Upper lobe of right lung (tissue), 1 donor: ENCODE results near the gene NCKAP5. TPM values are rescaled to one million over a fixed set of nuclear protein-coding genes. Genes with fewer than 3 reads are reported as not detected.

Experiments
- ATAC-seq: fragments of 200-7000 bp; cut with Tn5 transposase; one replicate; pipeline ENCODE4 v1.9.1; 2020; ENCODE audit warnings: mild to moderate bottlenecking, moderate library complexity
- DNase-seq: peaks from one replicate; pipeline ENCODE4 v3.0.0-alpha.2; 2020
- H3K27ac ChIP-seq: fragments of 200-600 bp; one replicate; pipeline ENCODE4 v1.8.0; 2022
- H3K27me3 ChIP-seq: fragments of 200-600 bp; one replicate; pipeline ENCODE4 v1.8.0; 2022; ENCODE audit warnings: mild to moderate bottlenecking
- H3K36me3 ChIP-seq: fragments of 200-600 bp; one replicate; pipeline ENCODE4 v1.8.0; 2022
- H3K4me1 ChIP-seq: fragments of 200-600 bp; one replicate; pipeline ENCODE4 v1.8.0; 2022
- H3K4me3 ChIP-seq: fragments of 200-600 bp; one replicate; pipeline ENCODE4 v1.8.0; 2022; ENCODE audit warnings: mild to moderate bottlenecking
- H3K9me3 ChIP-seq: fragments of 200-600 bp; one replicate; pipeline ENCODE4 v1.8.0; 2022
- intact Hi-C: fragments of 100-400 bp; cut with DNase I; formaldehyde crosslinking; loops from one replicate; pipeline ENCODE4 v1.11.0; 2022
- total RNA-seq: library from RNA; stranded (reverse); fragmentation: NEBNext Ultra II Directional; extraction: Animal tissue kit (Norgen Biotek cat#: 25700); gene quantifications from one replicate; pipeline ENCODE4 v1.2.1, GENCODE V29; 2021
- TF ChIP-seq, protein P1 (sequence below): fragments of 200-600 bp; IDR thresholded peaks from one replicate; pipeline ENCODE4 v1.8.0; 2022; ENCODE audit warnings: antibody characterized with exemption
- donor health status: DM: no; HTN: yes; CAD: no; lungs with severe emphysema.

NCKAP5 gene
- total RNA-seq, 1 donor from 2014 or later: 40.8 TPM

DNA sequence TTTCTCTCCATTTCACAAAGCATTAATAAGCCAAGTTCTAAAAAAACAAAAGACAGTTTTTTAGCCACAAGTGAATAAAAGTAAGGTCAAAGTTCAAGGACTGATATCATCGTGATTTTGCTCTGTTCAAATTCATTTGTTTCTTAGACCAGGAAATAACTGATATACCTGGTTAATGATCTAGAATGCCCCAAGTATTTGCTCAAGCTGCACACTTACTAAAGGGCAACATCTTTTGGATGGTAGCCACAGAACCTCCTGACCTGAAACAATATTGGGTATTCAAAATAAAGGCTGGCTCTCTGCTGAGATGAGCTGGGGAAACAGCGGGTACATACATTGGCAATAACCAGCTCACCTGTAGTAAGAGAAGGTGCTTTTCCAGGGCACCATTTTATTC lies 583.5 kb downstream of the NCKAP5 start:
- ATAC-seq (no peak), DNase-seq (no peak)
- no peaks in the 10 kb centered on the region for H3K9me3 ChIP-seq
- no peaks in the 10 kb centered on the region for H3K27me3 ChIP-seq
- intact Hi-C loops: no loop called here
- H3K4me1 ChIP-seq: no peaks in the 10 kb centered on the region
- H3K36me3 ChIP-seq: no peaks in the 10 kb centered on the region
- no peak overlapping the region for H3K27ac ChIP-seq
- TF ChIP-seq, protein P1, sequence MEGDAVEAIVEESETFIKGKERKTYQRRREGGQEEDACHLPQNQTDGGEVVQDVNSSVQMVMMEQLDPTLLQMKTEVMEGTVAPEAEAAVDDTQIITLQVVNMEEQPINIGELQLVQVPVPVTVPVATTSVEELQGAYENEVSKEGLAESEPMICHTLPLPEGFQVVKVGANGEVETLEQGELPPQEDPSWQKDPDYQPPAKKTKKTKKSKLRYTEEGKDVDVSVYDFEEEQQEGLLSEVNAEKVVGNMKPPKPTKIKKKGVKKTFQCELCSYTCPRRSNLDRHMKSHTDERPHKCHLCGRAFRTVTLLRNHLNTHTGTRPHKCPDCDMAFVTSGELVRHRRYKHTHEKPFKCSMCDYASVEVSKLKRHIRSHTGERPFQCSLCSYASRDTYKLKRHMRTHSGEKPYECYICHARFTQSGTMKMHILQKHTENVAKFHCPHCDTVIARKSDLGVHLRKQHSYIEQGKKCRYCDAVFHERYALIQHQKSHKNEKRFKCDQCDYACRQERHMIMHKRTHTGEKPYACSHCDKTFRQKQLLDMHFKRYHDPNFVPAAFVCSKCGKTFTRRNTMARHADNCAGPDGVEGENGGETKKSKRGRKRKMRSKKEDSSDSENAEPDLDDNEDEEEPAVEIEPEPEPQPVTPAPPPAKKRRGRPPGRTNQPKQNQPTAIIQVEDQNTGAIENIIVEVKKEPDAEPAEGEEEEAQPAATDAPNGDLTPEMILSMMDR: no peak
- H3K4me3 ChIP-seq: no peak overlapping the region

DNA sequence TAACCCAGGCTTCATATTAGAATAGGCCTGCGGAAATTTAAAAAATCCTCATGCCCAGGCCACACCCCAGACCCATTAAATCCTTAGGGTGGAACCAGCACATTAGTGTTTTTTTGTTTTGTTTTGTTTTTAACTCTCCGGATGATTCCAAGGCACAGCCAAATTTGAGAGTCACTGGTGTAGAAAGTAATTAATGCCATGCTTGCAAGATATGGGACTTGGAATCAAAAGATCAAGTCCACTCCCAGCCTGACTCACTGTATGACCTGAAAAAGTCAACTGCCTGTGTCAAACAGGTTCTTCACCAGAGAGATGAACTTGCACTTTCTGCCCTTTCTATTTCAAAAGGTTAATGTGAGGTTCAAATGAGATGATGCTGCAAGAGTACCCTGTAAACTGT lies 588.0 kb downstream of the NCKAP5 start:
- Histone ChIP-seq H3K4me1 (no peaks in the 10 kb centered on the region), H3K4me3 (no peak overlapping the region), H3K27ac (no peak overlapping the region), H3K9me3 (no peaks in the 10 kb centered on the region), H3K36me3 (no peaks in the 10 kb centered on the region), H3K27me3 (no peaks in the 10 kb centered on the region)
- intact Hi-C loops: no loop called here
- TF ChIP-seq, protein P1: no peak
- DNase-seq (no peak), ATAC-seq (no peak)

DNA sequence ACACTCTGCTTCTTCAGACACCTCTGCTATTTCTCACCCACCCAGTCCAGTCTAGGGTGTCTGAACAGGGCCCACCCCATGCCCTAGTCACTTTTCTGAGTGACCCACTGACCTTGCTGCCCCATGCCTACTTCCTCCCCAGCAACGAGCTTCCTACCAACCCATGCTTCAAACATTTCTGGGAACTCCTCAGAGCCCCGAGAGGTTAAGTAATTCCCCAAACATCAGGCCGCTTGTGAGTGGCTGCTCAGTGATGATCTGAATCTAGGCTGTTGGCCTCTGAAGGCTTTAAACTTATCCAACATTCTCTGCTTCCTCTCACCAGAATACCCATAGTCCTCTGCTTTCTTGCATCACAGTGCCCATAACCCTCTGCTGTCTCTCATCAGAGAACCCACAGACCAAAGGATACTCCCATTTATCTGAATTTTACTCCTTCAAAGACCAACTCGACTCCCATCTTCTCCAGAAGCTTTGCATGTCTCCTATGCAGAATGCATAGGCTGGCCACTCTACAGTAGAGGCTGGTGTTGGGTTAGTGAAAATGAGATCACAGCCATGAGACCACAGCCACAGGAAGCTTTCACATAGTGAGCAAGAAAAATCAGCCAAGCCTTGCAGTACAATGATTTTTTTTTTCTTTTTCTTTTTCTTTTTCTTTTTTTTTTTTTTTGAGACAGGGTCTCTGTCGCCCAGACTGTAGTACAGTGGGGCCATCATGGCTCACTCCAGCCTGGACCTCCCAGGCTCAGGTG lies 588.7 kb downstream of the NCKAP5 start:
- intact Hi-C loops: no loop called here
- ATAC-seq: no peak

DNA sequence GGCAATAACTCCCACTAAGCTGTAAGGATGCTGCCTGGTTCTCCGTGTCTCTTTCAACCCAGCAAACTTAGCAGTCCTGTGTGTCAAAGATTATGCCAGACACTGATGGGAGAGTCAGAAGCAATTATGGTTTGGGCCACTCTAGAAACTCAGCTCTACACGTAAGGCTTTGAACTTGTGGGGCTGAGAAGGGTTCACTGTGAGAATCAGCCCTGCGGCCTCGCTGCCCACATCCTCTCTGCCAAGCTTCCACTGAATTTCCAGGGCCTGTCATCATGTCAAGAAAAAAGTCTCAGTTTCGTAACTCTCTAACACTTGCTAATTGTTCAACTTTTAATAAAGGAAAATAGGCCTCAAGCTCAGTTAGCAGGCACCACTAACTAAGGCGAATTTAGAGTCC lies 589.4 kb downstream of the NCKAP5 start:
- no peak overlapping the region for H3K27ac ChIP-seq
- H3K4me1 ChIP-seq: no peaks in the 10 kb centered on the region
- TF ChIP-seq, protein P1: no peak
- no peak overlapping the region for H3K4me3 ChIP-seq
- no peak for DNase-seq
- intact Hi-C loops: no loop called here
- no peaks in the 10 kb centered on the region for H3K9me3 ChIP-seq
- no peaks in the 10 kb centered on the region for H3K27me3 ChIP-seq
- no peak for ATAC-seq
- no peaks in the 10 kb centered on the region for H3K36me3 ChIP-seq

More for the DNA sequence above, 588.7 kb downstream of the NCKAP5 start:
- Histone ChIP-seq H3K4me1 (no peaks in the 10 kb centered on the region), H3K27me3 (no peaks in the 10 kb centered on the region), H3K27ac (no peak overlapping the region), H3K4me3 (no peak overlapping the region), H3K9me3 (no peaks in the 10 kb centered on the region), H3K36me3 (no peaks in the 10 kb centered on the region)
- no peak for DNase-seq
- TF ChIP-seq, protein P1: no peak

DNA sequence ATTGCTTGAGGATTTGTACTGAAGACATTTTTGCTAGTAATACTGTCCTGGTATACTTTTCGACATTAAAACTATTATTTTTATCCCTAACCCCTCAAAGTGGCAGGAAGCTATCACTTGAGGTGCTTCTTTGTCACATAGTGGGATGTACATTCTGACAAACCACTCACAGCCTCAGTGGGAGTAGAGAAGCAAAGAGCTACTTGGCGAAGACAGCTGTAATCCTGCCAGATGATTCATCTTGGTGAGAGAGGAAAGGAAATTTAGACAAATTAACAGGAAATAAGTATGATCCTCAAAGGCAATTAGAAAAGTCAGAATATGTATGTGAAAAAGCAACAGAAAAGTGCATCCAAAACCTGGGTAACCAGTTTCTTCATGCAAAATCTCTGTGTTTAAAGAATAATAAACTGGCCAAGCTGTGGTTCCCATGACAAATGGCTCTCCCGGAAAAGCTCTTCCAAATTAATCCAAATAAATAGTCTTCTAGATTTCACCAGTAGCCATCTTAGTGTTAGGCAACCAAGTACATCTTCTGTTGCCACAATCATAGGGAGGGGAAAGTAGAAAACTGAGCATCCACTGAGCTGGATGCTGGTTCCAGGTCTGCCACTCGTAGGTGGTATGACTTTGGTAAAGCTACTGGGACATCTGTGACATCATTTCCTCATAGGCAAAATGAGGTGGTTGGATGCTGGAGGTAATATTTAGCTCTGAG lies 590.3 kb downstream of the NCKAP5 start:
- H3K36me3 ChIP-seq: no peaks in the 10 kb centered on the region
- H3K27me3 ChIP-seq: no peaks in the 10 kb centered on the region
- ATAC-seq: no peak
- H3K4me3 ChIP-seq: no peak overlapping the region
- no peak for DNase-seq
- no peaks in the 10 kb centered on the region for H3K4me1 ChIP-seq
- TF ChIP-seq, protein P1: no peak
- intact Hi-C loops: no loop called here
- H3K9me3 ChIP-seq: no peaks in the 10 kb centered on the region
- H3K27ac ChIP-seq: no peak overlapping the region
